Stomach smooth muscle (tissue), 2 donors: ENCODE results near the gene EDN2.

Source experiments
- H3K27ac ChIP-seq: one replicate; pipeline ENCODE4 v1.7.0; 2013; ENCODE audit warnings: mild to moderate bottlenecking, low read length, inconsistent platforms
- H3K27me3 ChIP-seq, 2 donors: one replicate each; pipeline ENCODE4 v1.7.0; 2013; ENCODE audit warnings: low read length in 2 of 2; ENCODE audit not compliant: insufficient read depth in 2 of 2, control insufficient read depth in 1 of 2
- H3K36me3 ChIP-seq, 2 donors: one replicate each; pipeline ENCODE4 v1.7.0; 2013; ENCODE audit warnings: low read length in 2 of 2; ENCODE audit not compliant: control insufficient read depth in 2 of 2, insufficient read depth in 2 of 2
- H3K4me1 ChIP-seq: one replicate; pipeline ENCODE4 v1.7.0; 2013; ENCODE audit warnings: low read length; ENCODE audit not compliant: control insufficient read depth, insufficient read depth
- H3K4me3 ChIP-seq, 2 donors: one replicate each; pipeline ENCODE4 v1.7.0; 2013; ENCODE audit warnings: low read length in 2 of 2
- H3K9ac ChIP-seq, 2 donors: one replicate each; pipeline ENCODE4 v1.7.0; 2013; ENCODE audit warnings: low read length in 2 of 2, mild to moderate bottlenecking in 1 of 2
- H3K9me3 ChIP-seq, 2 donors: one replicate each; pipeline ENCODE4 v1.7.0; 2013; ENCODE audit warnings: low read length in 2 of 2; ENCODE audit not compliant: control insufficient read depth in 2 of 2
- donor health status: healthy.
- donor health status: Pancreatic carcinoma.

The EDN2 gene

GRCh38 chr1:41482001-41482765, 2.3 kb downstream of the EDN2 start:
- no peak overlapping the region for H3K4me3 ChIP-seq
- H3K27me3 ChIP-seq = no peaks in the 10 kb centered on the region
- no peaks in the 10 kb centered on the region for H3K36me3 ChIP-seq
- peaks cover 71% of the 10 kb centered on the region for H3K4me1 ChIP-seq
- H3K27ac ChIP-seq = peak overlapping the region; percentile 64
- H3K9ac ChIP-seq = no peak overlapping the region
- H3K9me3 ChIP-seq = no peaks in the 10 kb centered on the region

GRCh38 chr1:41481109-41481775, 3.2 kb downstream of the EDN2 start:
- Histone ChIP-seq H3K9ac (no peak overlapping the region), H3K27me3 (no peaks in the 10 kb centered on the region), H3K9me3 (no peaks in the 10 kb centered on the region), H3K4me1 (peaks cover 66% of the 10 kb centered on the region), H3K36me3 (no peaks in the 10 kb centered on the region), H3K27ac (no peak overlapping the region), H3K4me3 (no peak overlapping the region)

- H3K9ac ChIP-seq = no peak overlapping the region
- no peaks in the 10 kb centered on the region for H3K36me3 ChIP-seq
- H3K9me3 ChIP-seq = no peaks in the 10 kb centered on the region
- H3K4me1 ChIP-seq = peaks cover 62% of the 10 kb centered on the region
- H3K27me3 ChIP-seq = no peaks in the 10 kb centered on the region
- H3K27ac ChIP-seq = no peak overlapping the region
- H3K4me3 ChIP-seq = no peak overlapping the region
These were observed 4.0 kb downstream of the EDN2 start for GRCh38 chr1:41480204-41481108.

GRCh38 chr1:41479808-41480160, 4.7 kb downstream of the EDN2 start:
- no peaks in the 10 kb centered on the region for H3K9me3 ChIP-seq
- no peaks in the 10 kb centered on the region for H3K27me3 ChIP-seq
- no peak overlapping the region for H3K9ac ChIP-seq
- H3K4me3 ChIP-seq = no peak overlapping the region
- peaks cover 62% of the 10 kb centered on the region for H3K4me1 ChIP-seq
- no peaks in the 10 kb centered on the region for H3K36me3 ChIP-seq
- no peak overlapping the region for H3K27ac ChIP-seq

GRCh38 chr1:41479000-41479807, 5.3 kb downstream of the EDN2 start:
- no peak overlapping the region for H3K9ac ChIP-seq
- H3K27ac ChIP-seq = peak overlapping the region; percentile 6
- H3K27me3 ChIP-seq = no peaks in the 10 kb centered on the region
- H3K4me3 ChIP-seq = no peak overlapping the region
- no peaks in the 10 kb centered on the region for H3K36me3 ChIP-seq
- H3K9me3 ChIP-seq = no peaks in the 10 kb centered on the region
- H3K4me1 ChIP-seq = peaks cover 62% of the 10 kb centered on the region

- Histone ChIP-seq H3K4me1 (peaks cover 59% of the 10 kb centered on the region), H3K36me3 (no peaks in the 10 kb centered on the region), H3K4me3 (no peak overlapping the region), H3K27me3 (no peaks in the 10 kb centered on the region), H3K27ac (no peak overlapping the region), H3K9me3 (no peaks in the 10 kb centered on the region), H3K9ac (no peak overlapping the region)
These were observed 6.2 kb downstream of the EDN2 start for GRCh38 chr1:41478118-41478748.

- Histone ChIP-seq H3K27me3 (no peaks in the 10 kb centered on the region), H3K9me3 (no peaks in the 10 kb centered on the region), H3K9ac (no peak overlapping the region), H3K4me1 (peaks cover 46% of the 10 kb centered on the region), H3K4me3 (no peak overlapping the region), H3K36me3 (no peaks in the 10 kb centered on the region), H3K27ac (no peak overlapping the region)
These were observed 7.6 kb downstream of the EDN2 start for GRCh38 chr1:41476807-41477361.

- no peaks in the 10 kb centered on the region for H3K9me3 ChIP-seq
- no peak overlapping the region for H3K4me3 ChIP-seq
- H3K27me3 ChIP-seq = no peaks in the 10 kb centered on the region
- no peaks in the 10 kb centered on the region for H3K36me3 ChIP-seq
- peaks cover 44% of the 10 kb centered on the region for H3K4me1 ChIP-seq
- H3K9ac ChIP-seq = no peak overlapping the region
- no peak overlapping the region for H3K27ac ChIP-seq
These were observed 8.5 kb downstream of the EDN2 start for GRCh38 chr1:41475859-41476567.

- Histone ChIP-seq H3K27ac (peak overlapping the region; percentile 76), H3K9ac (no peak overlapping the region), H3K4me3 (no peak overlapping the region), H3K36me3 (no peaks in the 10 kb centered on the region), H3K27me3 (no peaks in the 10 kb centered on the region), H3K9me3 (no peaks in the 10 kb centered on the region), H3K4me1 (peaks cover 44% of the 10 kb centered on the region)
These were observed 9.1 kb downstream of the EDN2 start for GRCh38 chr1:41475346-41475745.
